ENCODE results near the gene MED15.

DNA sequence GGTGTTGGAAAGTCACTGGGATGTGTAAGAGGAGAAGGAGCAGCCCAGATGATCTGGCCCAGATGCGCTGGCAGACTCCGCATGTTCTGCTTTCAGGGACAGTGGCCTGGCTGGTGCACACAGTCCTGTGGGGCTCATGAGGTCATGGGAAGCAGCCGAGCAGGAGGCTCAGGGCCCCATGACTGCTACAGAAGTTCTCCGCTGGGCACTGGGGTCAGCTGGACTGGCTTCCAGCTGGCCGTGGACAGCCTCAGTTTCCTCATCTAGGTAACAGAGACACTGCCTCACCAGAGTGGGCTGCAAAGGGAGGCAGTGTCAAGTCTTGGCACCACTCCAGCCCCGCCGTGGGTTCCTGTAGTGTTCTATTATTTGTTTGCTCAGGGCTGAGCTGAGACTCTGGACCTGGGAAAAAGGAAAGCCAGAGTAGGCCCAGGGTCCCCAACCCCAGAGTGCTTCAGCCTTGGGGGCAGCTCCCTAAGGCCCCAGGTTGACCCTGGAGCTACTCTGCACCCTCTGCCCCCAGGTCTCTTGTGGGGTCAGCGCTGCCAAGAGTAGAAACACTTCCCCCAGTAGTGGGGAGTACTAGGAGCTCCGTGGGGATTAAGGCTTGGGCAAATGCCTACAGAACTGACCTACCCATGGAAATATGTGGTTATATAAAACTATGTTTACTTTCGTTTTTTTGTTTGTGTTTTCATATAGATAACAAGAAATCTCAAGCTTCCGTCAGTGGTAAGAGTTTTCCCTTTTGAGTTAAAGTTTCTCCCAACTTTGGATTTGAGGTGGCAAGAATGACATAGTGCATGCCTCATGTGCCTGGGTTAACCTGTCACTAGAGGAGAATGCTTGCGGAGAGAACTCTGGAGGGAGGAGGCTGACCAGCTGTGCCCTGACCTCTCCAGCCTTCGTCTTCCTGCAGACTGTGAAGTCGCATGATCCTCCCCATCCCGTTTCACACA lies 45.3 kb downstream of the MED15 start:
- TF ChIP-seq, protein P1, sequence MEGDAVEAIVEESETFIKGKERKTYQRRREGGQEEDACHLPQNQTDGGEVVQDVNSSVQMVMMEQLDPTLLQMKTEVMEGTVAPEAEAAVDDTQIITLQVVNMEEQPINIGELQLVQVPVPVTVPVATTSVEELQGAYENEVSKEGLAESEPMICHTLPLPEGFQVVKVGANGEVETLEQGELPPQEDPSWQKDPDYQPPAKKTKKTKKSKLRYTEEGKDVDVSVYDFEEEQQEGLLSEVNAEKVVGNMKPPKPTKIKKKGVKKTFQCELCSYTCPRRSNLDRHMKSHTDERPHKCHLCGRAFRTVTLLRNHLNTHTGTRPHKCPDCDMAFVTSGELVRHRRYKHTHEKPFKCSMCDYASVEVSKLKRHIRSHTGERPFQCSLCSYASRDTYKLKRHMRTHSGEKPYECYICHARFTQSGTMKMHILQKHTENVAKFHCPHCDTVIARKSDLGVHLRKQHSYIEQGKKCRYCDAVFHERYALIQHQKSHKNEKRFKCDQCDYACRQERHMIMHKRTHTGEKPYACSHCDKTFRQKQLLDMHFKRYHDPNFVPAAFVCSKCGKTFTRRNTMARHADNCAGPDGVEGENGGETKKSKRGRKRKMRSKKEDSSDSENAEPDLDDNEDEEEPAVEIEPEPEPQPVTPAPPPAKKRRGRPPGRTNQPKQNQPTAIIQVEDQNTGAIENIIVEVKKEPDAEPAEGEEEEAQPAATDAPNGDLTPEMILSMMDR (IDR thresholded peaks at IDR 0.05): no peak
- no peak for TF ChIP-seq EZH2phosphoT487 (IDR thresholded peaks at IDR 0.05)
- no peak for TF ChIP-seq EZH2 (IDR thresholded peaks at IDR 0.05)

Measured in neural progenitor cell (in vitro differentiated cells).